GM12878 (cell line): ENCODE data around the gene PRSS16. TPM values are rescaled to one million over a fixed set of nuclear protein-coding genes. Genes with fewer than 3 reads are reported as not detected.

ENCODE experiments used
- ATAC-seq: fragments of 200-7000 bp; cut with Tn5 transposase; 3 replicates; pipeline ENCODE4 v1.9.1; 2020; ENCODE audit warnings: mild to moderate bottlenecking, moderate library complexity
- BruUV-seq: library from RNA; stranded (reverse); fragments of 400-500 nt; replicated peaks from 2 replicates; lab custom pipeline; 2021; lab: Mats Ljungman, UMichigan
- CTCF ChIA-PET: fragments of 300-600 bp; sonication (Branson Sonifier 250); formaldehyde crosslinking; extraction: SDS; loops from one replicate; lab custom pipeline; 2021; ENCODE audit warnings: inconsistent platforms; lab: Yijun Ruan, JAX
- POLR2A ChIA-PET: fragments of 350-600 bp; formaldehyde crosslinking; extraction: SDS; loops from one replicate; lab custom pipeline; 2021; ENCODE audit warnings: inconsistent platforms; lab: Charles Lee
- RAD21 ChIA-PET: fragments of 300-600 bp; sonication (Branson Sonifier 250); formaldehyde crosslinking; loops from one replicate; lab custom pipeline; 2023; ENCODE audit warnings: antibody characterized with exemption; ENCODE audit not compliant: unreplicated experiment; lab: Charles Lee
- SMC1A ChIA-PET: fragments of 300-600 bp; sonication (Branson Sonifier 250); formaldehyde crosslinking; loops from one replicate; lab custom pipeline; 2023; ENCODE audit not compliant: unreplicated experiment, uncharacterized antibody; lab: Charles Lee
- DNase-seq: peaks from one replicate; pipeline ENCODE4 v3.0.0-alpha.2; 2011; ENCODE audit warnings: low read depth, low spot score
- FAIRE-seq: peaks from 3 replicates; lab custom pipeline; 2011; peaks lifted over from hg19 to GRCh38; lab: Jason Lieb, UNC
- H2AFZ ChIP-seq: 2 replicates; pipeline ENCODE4 v1.6.0; 2011; ENCODE audit warnings: low read depth, low read length, control low read depth; ENCODE audit not compliant: control insufficient read depth
- H3K27ac ChIP-seq: 2 replicates; pipeline ENCODE4 v1.5.1; 2011; ENCODE audit warnings: control low read depth; ENCODE audit not compliant: control insufficient read depth, insufficient read depth
- H3K27me3 ChIP-seq, 2 experiments: replicated peaks in 1 of 2; 2 replicates each; pipeline versions ENCODE4 v1.6.0 to v1.6.1; 2011; ENCODE audit warnings: low read length in 1 of 2; ENCODE audit not compliant: control insufficient read depth in 2 of 2, insufficient read depth in 2 of 2
- H3K36me3 ChIP-seq, 2 experiments: 2 replicates each; pipeline ENCODE4 v1.5.1; 2011; ENCODE audit warnings: low read length in 1 of 2; ENCODE audit not compliant: control insufficient read depth in 2 of 2, insufficient read depth in 2 of 2
- H3K4me1 ChIP-seq: 2 replicates; pipeline ENCODE4 v1.6.1; 2011; ENCODE audit warnings: mild to moderate bottlenecking, low read length, moderate library complexity, mixed read lengths; ENCODE audit not compliant: control insufficient read depth, insufficient read depth
- H3K4me2 ChIP-seq: 2 replicates; pipeline ENCODE4 v1.6.0; 2011; ENCODE audit warnings: control low read depth; ENCODE audit not compliant: control insufficient read depth, insufficient read depth
- H3K4me3 ChIP-seq: fragments of 200-600 bp; sonication (generic); 2 replicates; pipeline ENCODE4 v1.5.1; 2016
- H3K79me2 ChIP-seq: 2 replicates; pipeline ENCODE4 v1.6.0; 2011; ENCODE audit warnings: low read length; ENCODE audit not compliant: control insufficient read depth, insufficient read depth
- H3K9ac ChIP-seq: 2 replicates; pipeline ENCODE4 v1.8.0; 2011; ENCODE audit warnings: low read length, control low read depth, mixed read lengths; ENCODE audit not compliant: control insufficient read depth, insufficient read depth
- H3K9me3 ChIP-seq: replicated peaks from 3 replicates; pipeline ENCODE4 v1.5.1; 2011; ENCODE audit warnings: mild to moderate bottlenecking, low read length; ENCODE audit not compliant: control insufficient read depth, insufficient read depth
- H4K20me1 ChIP-seq: 2 replicates; pipeline ENCODE4 v1.6.0; 2011; ENCODE audit not compliant: control insufficient read depth, insufficient read depth
- HCFC1 ChIP-seq: fragments of 150-350 bp; IDR thresholded peaks from 2 replicates; pipeline ENCODE4 v1.6.1; 2014; ENCODE audit warnings: low read length
- SUPT20H ChIP-seq: IDR thresholded peaks from 2 replicates; pipeline ENCODE4 v1.6.1; 2011; ENCODE audit warnings: low read depth, mild to moderate bottlenecking, low read length, moderate library complexity, borderline replicate concordance; ENCODE audit not compliant: control insufficient read depth
- YY1 ChIP-seq: IDR thresholded peaks from 2 replicates; pipeline ENCODE4 v1.6.1; 2011; ENCODE audit warnings: low read depth, mild to moderate bottlenecking, low read length
- WGBS: methylation state at CpG from one replicate; pipeline ENCODE4 v1.1.6; 2016; ENCODE audit warnings: low lambda C conversion rate; ENCODE audit not compliant: insufficient replicate concordance, insufficient coverage; ENCODE audit errors: missing lambda C conversion rate; 5-methylcytosine and 5-hydroxymethylcytosine counted together
- in situ Hi-C: fragments of 300-500 bp; cut with MboI; formaldehyde crosslinking; loops from 9 replicates; pipeline ENCODE4 v1.14.3; 2018; ENCODE audit warnings: mixed read lengths
- intact Hi-C: fragments of 100-400 bp; cut with micrococcal nuclease; formaldehyde crosslinking; loops from one replicate; pipeline ENCODE4 v1.14.2; 2022; ENCODE audit not compliant: unreplicated experiment
- polyA plus RNA-seq, 11 experiments: library from polyadenylated mRNA; depleted of rRNA in 4 of 11; unstranded in 6 of 11; stranded (reverse) in 5 of 11; fragments of >200 nt; fragmentation: Nextera tagmentation in 4 of 11; fragmentation: Illumina TruSeq in 1 of 11; extraction: Ambion mirVana in 4 of 11; extraction: Trizol in 1 of 11; gene quantifications; 1 replicate in 1 of 11; 2 replicates in 10 of 11; pipeline versions ENCODE4 v1.2.1 to v1.2.3, GENCODE V29; 2011 to 2016; ENCODE audit warnings: inconsistent platforms in 2 of 11, missing spikeins in 2 of 11, low read depth in 1 of 11
- total RNA-seq, 4 experiments: library from RNA; depleted of rRNA in 3 of 4; stranded (reverse); fragments of >200 nt in 3 of 4; fragmentation: Illumina TruSeq in 1 of 4; extraction: Trizol in 1 of 4; gene quantifications; 2 replicates each; pipeline versions ENCODE4 v1.2.1 to v1.2.3, GENCODE V29; 2013 to 2021
- TF ChIP-seq, protein P1 (sequence below): IDR thresholded peaks from 2 replicates; pipeline ENCODE4 v1.6.1; 2012; ENCODE audit warnings: mild to moderate bottlenecking, low read depth, low read length

Gene PRSS16
- total and polyA plus RNA-seq, 10 of the 15 experiments (the other 5 are each of a cell fraction or from before 2014, with no cell fraction given), result 2.1 to 12.8 (median 6.6) TPM

DNA sequence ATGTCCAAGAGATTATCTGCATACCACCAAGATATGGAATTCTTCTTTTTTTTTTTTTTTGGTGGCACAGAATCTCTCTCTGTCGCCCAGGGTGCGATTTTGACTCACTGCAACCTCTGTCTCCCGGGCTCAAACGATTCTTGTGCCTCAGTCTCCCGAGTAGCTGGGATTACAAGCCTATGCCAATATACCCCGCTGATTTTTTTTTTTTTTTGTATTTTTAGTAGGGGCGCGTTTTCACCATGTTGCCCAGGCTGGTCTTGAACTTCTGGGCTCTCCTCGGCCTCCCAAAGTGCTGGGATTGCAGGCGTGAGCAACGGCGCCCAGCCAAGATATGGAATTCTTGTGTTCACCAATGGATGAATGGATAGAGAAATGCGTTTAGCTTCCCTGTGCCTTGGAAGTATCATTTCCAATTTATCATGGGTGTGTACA is 33.6 kb downstream of the PRSS16 start:
- TF ChIP-seq SUPT20H (no peak), HCFC1 (no peak), YY1 (no peak)
- TF ChIP-seq, protein P1, sequence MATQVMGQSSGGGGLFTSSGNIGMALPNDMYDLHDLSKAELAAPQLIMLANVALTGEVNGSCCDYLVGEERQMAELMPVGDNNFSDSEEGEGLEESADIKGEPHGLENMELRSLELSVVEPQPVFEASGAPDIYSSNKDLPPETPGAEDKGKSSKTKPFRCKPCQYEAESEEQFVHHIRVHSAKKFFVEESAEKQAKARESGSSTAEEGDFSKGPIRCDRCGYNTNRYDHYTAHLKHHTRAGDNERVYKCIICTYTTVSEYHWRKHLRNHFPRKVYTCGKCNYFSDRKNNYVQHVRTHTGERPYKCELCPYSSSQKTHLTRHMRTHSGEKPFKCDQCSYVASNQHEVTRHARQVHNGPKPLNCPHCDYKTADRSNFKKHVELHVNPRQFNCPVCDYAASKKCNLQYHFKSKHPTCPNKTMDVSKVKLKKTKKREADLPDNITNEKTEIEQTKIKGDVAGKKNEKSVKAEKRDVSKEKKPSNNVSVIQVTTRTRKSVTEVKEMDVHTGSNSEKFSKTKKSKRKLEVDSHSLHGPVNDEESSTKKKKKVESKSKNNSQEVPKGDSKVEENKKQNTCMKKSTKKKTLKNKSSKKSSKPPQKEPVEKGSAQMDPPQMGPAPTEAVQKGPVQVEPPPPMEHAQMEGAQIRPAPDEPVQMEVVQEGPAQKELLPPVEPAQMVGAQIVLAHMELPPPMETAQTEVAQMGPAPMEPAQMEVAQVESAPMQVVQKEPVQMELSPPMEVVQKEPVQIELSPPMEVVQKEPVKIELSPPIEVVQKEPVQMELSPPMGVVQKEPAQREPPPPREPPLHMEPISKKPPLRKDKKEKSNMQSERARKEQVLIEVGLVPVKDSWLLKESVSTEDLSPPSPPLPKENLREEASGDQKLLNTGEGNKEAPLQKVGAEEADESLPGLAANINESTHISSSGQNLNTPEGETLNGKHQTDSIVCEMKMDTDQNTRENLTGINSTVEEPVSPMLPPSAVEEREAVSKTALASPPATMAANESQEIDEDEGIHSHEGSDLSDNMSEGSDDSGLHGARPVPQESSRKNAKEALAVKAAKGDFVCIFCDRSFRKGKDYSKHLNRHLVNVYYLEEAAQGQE, result no peak
- H3K4me3 ChIP-seq, result no peak overlapping the region; the same call in 1 of the 2 replicates
- H4K20me1 ChIP-seq, result no peaks in the 10 kb centered on the region
- no peak overlapping the region for H3K9ac ChIP-seq
- H3K27me3 ChIP-seq, result no peaks in the 10 kb centered on the region
- RAD21 ChIA-PET, result no interaction called here
- in situ Hi-C loops (no loop called here), intact Hi-C loops (no loop called here)
- CTCF ChIA-PET, result no interaction called here
- no TSS peak for BruUV-seq
- POLR2A ChIA-PET, result interaction anchor here (1.0 kb wide), 1 partner anchor 26 kb away, joined by 4 read pairs; no protein-coding TSS in a partner anchor
- peaks cover 9% of the 10 kb centered on the region; the same call in 2 of the 3 replicates for H3K9me3 ChIP-seq
- H3K27ac ChIP-seq, result no peak overlapping the region
- FAIRE-seq (no peak), DNase-seq (no peak), ATAC-seq (no peak)
- H3K4me2 ChIP-seq, result peak overlapping the region; percentile 69; the same call in 1 of the 2 replicates
- H3K79me2 ChIP-seq, result no peaks in the 10 kb centered on the region
- 9% methylated on average over 12 of the region's 13 CpGs for WGBS
- no peak overlapping the region for H2AFZ ChIP-seq
- SMC1A ChIA-PET, result no interaction called here
- H3K36me3 ChIP-seq, result no peaks in the 10 kb centered on the region
- H3K4me1 ChIP-seq, result no peaks in the 10 kb centered on the region; the same call in 1 of the 2 replicates
